ENCODE results near the gene KSR1. TPM values are rescaled to one million over a fixed set of nuclear protein-coding genes. Genes with fewer than 3 reads are reported as not detected.

Gene KSR1
- total and polyA plus RNA-seq, 9 of the 15 experiments (the other 6 are each of a cell fraction or from before 2014, with no cell fraction given) = 1.4 to 51.7 (median 18.4) TPM

GRCh38 chr17:27477050-27477888, 21.0 kb downstream of the KSR1 start:
- intact Hi-C loops (cut with micrococcal nuclease) (no loop called here), in situ Hi-C loops (cut with MboI) (no loop called here)
- Histone ChIP-seq H3K9me3 (replicated peaks; ENCODE audit: control insufficient read depth, insufficient read depth, low read depth, low read length) (no peaks in the 10 kb centered on the region), H3K9me1 (ENCODE audit: control insufficient read depth, insufficient read depth, low read length) (peaks cover 18% of the 10 kb centered on the region), H3K36me3 (ENCODE audit: control insufficient read depth, insufficient read depth, low read length) (no peaks in the 10 kb centered on the region; the same call in 2 of the 3 replicates), H4K20me1 (replicated peaks; ENCODE audit: control insufficient read depth, insufficient read depth, low read length) (peaks cover 4% of the 10 kb centered on the region; the same call in 1 of the 2 replicates), H3K4me1 (replicated peaks in 1 of 2; ENCODE audit: control insufficient read depth in 2 of 2, insufficient read depth in 2 of 2, low read length in 2 of 2) (peaks cover 53 to 72% of the 10 kb centered on the region in 2 experiments), H3K9ac (ENCODE audit: insufficient read depth in 1 of 2, low read depth in 2 of 2, low read length in 2 of 2) (peak overlapping the region in 1 of 2 experiments; percentile 74; a peak in 2 of 4 replicates), H3K27me3 (ENCODE audit: control insufficient read depth in 2 of 2, insufficient read depth in 2 of 2, low read length in 2 of 2) (no peaks in the 10 kb centered on the region), H3K4me3 (no peak overlapping the region), H3K27ac (ENCODE audit: extremely low read depth, low read depth, low read length) (0 out of 3 replicates have a peak overlapping the region, but pooled peaks have one; percentile 1), H3K79me2 (ENCODE audit: control insufficient read depth, insufficient read depth, low read length) (peaks cover 94% of the 10 kb centered on the region), H2AFZ (ENCODE audit: low read depth, low read length) (no peak overlapping the region), H3K4me2 (ENCODE audit: insufficient read depth, low read length) (peak overlapping the region; percentile 0; the same call in 1 of the 2 replicates)
- ChIA-PET CTCF (ENCODE audit: low intra/inter-chr PET ratio) (no interaction called here), POLR2A (interaction anchor here (0.7 to 2.0 kb wide), 5 partner anchors 8 to 33 kb away, joined by 3 to 7 read pairs (median 4); no protein-coding TSS in a partner anchor)
- peak in 1 of 4 experiments; percentile 40 for DNase-seq (ENCODE audit: extremely low read depth in 1 of 4, low spot score in 3 of 4)
- ATAC-seq = no peak
- FAIRE-seq = no peak
- WGBS (ENCODE audit: insufficient coverage, low coverage, missing lambda C conversion rate) = 40% methylated on average over 9 of the region's 9 CpGs
- BruUV-seq (replicated peaks) = no TSS peak
- TF ChIP-seq SMARCA5 (IDR thresholded peaks at IDR 0.05) (no peak), HMBOX1 (IDR thresholded peaks at IDR 0.05) (peak; percentile 68), ZNF277 (CRISPR knock-in tag; IDR thresholded peaks at IDR 0.05; ENCODE audit: borderline replicate concordance) (no peak), ZC3H4 (CRISPR knock-in tag; IDR thresholded peaks at IDR 0.05; ENCODE audit: borderline replicate concordance) (no peak), CUX1 (CRISPR knock-in tag; IDR thresholded peaks at IDR 0.05) (no peak), TCF7 (IDR thresholded peaks at IDR 0.05; ENCODE audit: borderline replicate concordance) (no peak), ZNF316 (IDR thresholded peaks at IDR 0.05) (0 out of 2 replicates have a peak, but pooled peaks have one; percentile 34), TCF7L2 (IDR thresholded peaks at IDR 0.05; ENCODE audit: low read depth, low read length) (no peak), SFPQ (IDR thresholded peaks at IDR 0.05; ENCODE audit: low read depth, low read length) (no peak)
